Measurements from ENCODE around the gene CACNA2D1. TPM values are rescaled to one million over a fixed set of nuclear protein-coding genes. Genes with fewer than 3 reads are reported as not detected.

Gene CACNA2D1
- total RNA-seq, 1 experiment from 2014 or later = 0.27 TPM

- TF ChIP-seq, protein P1, sequence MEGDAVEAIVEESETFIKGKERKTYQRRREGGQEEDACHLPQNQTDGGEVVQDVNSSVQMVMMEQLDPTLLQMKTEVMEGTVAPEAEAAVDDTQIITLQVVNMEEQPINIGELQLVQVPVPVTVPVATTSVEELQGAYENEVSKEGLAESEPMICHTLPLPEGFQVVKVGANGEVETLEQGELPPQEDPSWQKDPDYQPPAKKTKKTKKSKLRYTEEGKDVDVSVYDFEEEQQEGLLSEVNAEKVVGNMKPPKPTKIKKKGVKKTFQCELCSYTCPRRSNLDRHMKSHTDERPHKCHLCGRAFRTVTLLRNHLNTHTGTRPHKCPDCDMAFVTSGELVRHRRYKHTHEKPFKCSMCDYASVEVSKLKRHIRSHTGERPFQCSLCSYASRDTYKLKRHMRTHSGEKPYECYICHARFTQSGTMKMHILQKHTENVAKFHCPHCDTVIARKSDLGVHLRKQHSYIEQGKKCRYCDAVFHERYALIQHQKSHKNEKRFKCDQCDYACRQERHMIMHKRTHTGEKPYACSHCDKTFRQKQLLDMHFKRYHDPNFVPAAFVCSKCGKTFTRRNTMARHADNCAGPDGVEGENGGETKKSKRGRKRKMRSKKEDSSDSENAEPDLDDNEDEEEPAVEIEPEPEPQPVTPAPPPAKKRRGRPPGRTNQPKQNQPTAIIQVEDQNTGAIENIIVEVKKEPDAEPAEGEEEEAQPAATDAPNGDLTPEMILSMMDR (IDR thresholded peaks at IDR 0.05 in 2 of 3, conservative IDR thresholded peaks at IDR 0.05 in 1 of 3; ENCODE audit: borderline replicate concordance in 1 of 3, insufficient read depth in 1 of 3, low read depth in 2 of 3, low read length in 2 of 3) = no peak
- TF ChIP-seq EGR1 (IDR thresholded peaks at IDR 0.05; ENCODE audit: low read depth) = no peak
- TF ChIP-seq SP1 (IDR thresholded peaks at IDR 0.05; ENCODE audit: low read depth) = no peak
- no peak for TF ChIP-seq EZH2 (IDR thresholded peaks at IDR 0.05)
Measured at GRCh38 chr7:82179311-82179710, 264.3 kb downstream of the CACNA2D1 start (continued).

- ChIA-PET RAD21 (ENCODE audit: low non-redundant PET in 1 of 2, low total read pairs in 2 of 2, uncharacterized antibody in 2 of 2, unreplicated experiment in 2 of 2) (no interaction called here), POLR2A (no interaction called here), CTCF (no interaction called here)
- no peak overlapping the region for H2AFZ ChIP-seq (ENCODE audit: low read depth, low read length, poor library complexity, severe bottlenecking)
- H3K36me3 ChIP-seq (ENCODE audit: control insufficient read depth in 1 of 2, insufficient read depth in 2 of 2, low read length in 2 of 2) = no peaks in the 10 kb centered on the region
- H3K27me3 ChIP-seq (ENCODE audit: insufficient read depth, low read length) = no peaks in the 10 kb centered on the region
- no peak for DNase-seq (ENCODE audit: low read depth, low spot score)
- no peak overlapping the region for H3K4me2 ChIP-seq (ENCODE audit: low read length)
- H3K9ac ChIP-seq (ENCODE audit: low read length) = no peak overlapping the region
- H3K4me3 ChIP-seq (replicated peaks in 1 of 2; ENCODE audit: low read depth in 1 of 2, low read length in 2 of 2) = no peak overlapping the region
- H3K9me2 ChIP-seq (ENCODE audit: insufficient read depth) = no peaks in the 10 kb centered on the region
- no peaks in the 10 kb centered on the region for H4K20me1 ChIP-seq (ENCODE audit: insufficient read depth)
- intact Hi-C loops (cut with micrococcal nuclease) = no loop called here
- H3K27ac ChIP-seq (ENCODE audit: low read depth, low read length) = no peak overlapping the region
- BruUV-seq (replicated peaks) = no TSS peak
- ATAC-seq = no peak
- H3K4me1 ChIP-seq (ENCODE audit: control insufficient read depth in 1 of 2, insufficient read depth in 2 of 2, low read length in 2 of 2) = no peaks in the 10 kb centered on the region
- H3K9me3 ChIP-seq (ENCODE audit: control insufficient read depth in 1 of 2, insufficient read depth in 1 of 2, low read depth in 1 of 2, low read length in 2 of 2) = no peaks in the 10 kb centered on the region
- no peaks in the 10 kb centered on the region for H3K79me2 ChIP-seq (ENCODE audit: insufficient read depth, low read length)
- TF ChIP-seq YY1 (IDR thresholded peaks at IDR 0.05; ENCODE audit: extremely low read depth, insufficient replicate concordance, low read depth, low read length) (no peak), SIN3A (IDR thresholded peaks at IDR 0.05; ENCODE audit: low read depth) (no peak), ZNF274 (IDR thresholded peaks at IDR 0.05; ENCODE audit: low read depth, low read length) (no peak), POLR2A (IDR thresholded peaks at IDR 0.05; ENCODE audit: borderline replicate concordance, extremely low read depth, insufficient read depth, insufficient read length) (no peak), FOSL1 (IDR thresholded peaks at IDR 0.05; ENCODE audit: low read depth) (no peak), ZFX (IDR thresholded peaks at IDR 0.05) (no peak), EGR1 (IDR thresholded peaks at IDR 0.05; ENCODE audit: low read depth) (no peak), ELF1 (IDR thresholded peaks at IDR 0.05; ENCODE audit: borderline replicate concordance, low read depth) (no peak)
- TF ChIP-seq, protein P2, sequence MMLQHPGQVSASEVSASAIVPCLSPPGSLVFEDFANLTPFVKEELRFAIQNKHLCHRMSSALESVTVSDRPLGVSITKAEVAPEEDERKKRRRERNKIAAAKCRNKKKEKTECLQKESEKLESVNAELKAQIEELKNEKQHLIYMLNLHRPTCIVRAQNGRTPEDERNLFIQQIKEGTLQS (IDR thresholded peaks at IDR 0.05) = no peak
- TF ChIP-seq, protein P1 (IDR thresholded peaks at IDR 0.05 in 2 of 3, conservative IDR thresholded peaks at IDR 0.05 in 1 of 3; ENCODE audit: borderline replicate concordance in 1 of 3, insufficient read depth in 1 of 3, low read depth in 2 of 3, low read length in 2 of 3) = no peak
Measured at GRCh38 chr7:82175319-82175718, 268.3 kb downstream of the CACNA2D1 start.

Measured in HCT116 (cell line).